NCI-H2029 (cell line): ENCODE results near the gene CTH.
"Not testable (repeated sequence)": the region's sequence is repeated elsewhere in the genome, so short reads cannot be mapped to it uniquely, and the experiment has no call there.

Source experiments
- DNase-seq: peaks from one replicate; lab custom pipeline; 2025; lab: John Stamatoyannopoulos, UW

The CTH gene

GRCh38 chr1:70455291-70455690 is 44.2 kb downstream of the CTH start:
- DNase-seq = no peak

GRCh38 chr1:70458131-70458530 is 47.1 kb downstream of the CTH start:
- DNase-seq = no peak

- DNase-seq = no peak
These were observed 48.6 kb downstream of the CTH start for GRCh38 chr1:70459496-70460225.

GRCh38 chr1:70460740-70461713 is 50.0 kb downstream of the CTH start:
- DNase-seq = peak; percentile 42

- DNase-seq = no peak
These were observed 51.5 kb downstream of the CTH start for GRCh38 chr1:70462611-70463010.

DNA sequence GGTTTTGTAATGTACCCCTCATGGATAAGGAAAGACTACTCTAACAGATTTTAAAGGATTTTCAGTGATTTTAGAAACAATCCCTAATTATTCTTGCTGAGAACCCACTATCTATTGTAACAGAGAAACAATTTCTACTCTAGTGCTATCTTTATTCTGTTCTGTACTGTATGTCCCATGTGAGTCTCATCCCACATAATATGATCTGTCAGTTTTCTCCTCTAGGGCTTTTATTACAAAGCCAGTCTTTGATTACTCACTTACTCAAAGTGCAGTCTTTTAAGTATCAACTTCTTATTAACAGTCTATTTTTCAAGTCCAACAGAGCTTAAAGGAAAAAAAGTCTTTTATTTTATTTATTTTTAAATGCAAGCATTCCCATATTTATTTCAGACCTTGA is 54.8 kb downstream of the CTH start:
- no peak for DNase-seq

DNA sequence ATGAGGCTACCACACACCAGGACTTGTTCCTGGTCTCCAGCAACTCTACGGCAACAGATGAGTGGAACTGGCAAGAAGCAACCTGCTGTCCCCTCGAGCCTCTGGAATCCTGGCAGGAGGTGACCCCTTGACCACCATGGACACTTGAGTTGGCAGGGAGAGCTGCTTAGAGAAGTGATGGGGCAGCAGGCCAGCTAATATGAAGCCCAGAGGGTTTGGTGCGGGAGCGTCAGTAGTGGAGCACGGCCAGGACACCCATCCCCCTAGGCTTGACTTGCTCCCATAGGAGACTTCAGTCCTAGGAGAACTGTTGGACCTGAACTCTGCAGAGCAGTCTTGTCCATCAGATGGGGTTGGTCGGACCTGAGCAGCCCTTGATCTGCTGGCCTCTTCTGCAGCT is 56.5 kb downstream of the CTH start:
- DNase-seq = no peak

DNA sequence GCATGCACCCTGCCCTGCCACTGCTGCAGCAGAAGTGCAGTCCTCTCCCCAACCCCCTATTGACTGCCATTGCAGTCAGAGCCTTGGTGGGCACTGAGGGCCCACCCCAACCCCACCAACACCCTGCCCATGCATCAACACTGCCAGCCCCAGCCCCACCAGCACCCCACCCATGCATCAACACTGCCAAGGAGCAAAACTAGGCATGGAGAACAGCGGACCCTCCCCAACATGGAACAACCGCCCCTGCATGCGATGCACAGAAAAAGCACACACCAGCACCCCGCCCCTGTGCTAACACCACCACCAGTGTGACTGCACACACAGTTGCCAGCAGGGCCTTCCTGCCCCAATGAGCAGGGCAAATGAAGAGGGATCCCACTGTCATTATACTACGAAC is 57.1 kb downstream of the CTH start:
- DNase-seq = no peak

DNA sequence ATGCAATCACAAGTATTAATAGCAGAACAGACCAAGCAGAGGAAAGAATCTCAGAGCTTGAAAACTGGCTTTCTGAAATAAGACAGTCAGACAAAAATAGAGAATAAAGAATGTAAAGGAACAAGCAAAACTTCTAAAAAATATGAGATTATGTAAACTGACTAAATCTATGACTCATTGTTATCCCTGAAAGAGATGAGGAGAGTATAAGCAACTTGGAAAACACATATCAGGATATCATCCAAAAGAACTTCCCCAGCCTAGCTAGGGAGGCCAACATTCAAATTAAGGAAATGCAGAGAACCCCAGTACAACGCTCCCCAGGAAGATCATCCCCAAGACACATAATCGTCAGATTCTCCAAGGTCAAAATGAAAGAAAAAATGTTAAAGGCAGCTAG is 58.1 kb downstream of the CTH start:
- not testable (repeated sequence) for DNase-seq

GRCh38 chr1:70475023-70475422 is 64.0 kb downstream of the CTH start:
- no peak for DNase-seq

GRCh38 chr1:70477090-70477489 is 66.0 kb downstream of the CTH start:
- no peak for DNase-seq

DNA sequence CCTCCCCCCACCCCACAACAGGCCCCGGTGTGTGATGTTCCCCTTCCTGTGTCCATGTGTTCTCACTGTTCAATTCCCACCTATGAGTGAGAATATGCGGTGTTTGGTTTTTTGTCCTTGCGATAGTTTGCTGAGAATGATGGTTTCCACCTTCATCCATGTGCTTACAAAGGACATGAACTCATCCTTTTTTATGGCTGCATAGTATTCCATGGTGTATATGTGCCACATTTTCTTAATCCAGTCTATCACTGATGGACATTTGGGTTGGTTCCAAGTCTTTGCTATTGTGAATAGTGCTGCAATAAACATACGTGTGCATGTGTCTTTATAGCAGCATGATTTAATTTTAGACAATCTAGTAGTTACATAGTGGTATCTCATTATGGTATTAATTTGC is 66.8 kb downstream of the CTH start:
- not testable (repeated sequence) for DNase-seq

DNA sequence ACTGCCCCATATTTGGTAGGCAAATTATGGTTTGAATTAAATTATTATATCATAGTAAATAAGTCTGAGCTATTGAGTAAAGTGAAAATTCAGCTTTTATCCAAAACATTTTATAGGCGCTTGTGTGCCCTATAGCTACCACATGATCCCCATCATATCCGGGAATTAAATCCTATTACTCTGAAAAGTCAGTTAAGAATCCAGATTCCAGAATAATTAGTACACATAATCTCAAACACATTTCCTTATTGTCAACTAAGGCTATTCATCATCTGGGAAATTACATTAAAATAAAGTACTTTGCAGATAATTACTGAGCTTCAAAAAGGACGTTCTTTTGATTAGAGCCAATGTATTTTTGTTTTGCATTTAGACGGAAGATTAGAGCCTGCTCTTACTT is 72.3 kb downstream of the CTH start:
- DNase-seq = no peak

GRCh38 chr1:70485624-70486023 is 74.6 kb downstream of the CTH start:
- DNase-seq = no peak

DNA sequence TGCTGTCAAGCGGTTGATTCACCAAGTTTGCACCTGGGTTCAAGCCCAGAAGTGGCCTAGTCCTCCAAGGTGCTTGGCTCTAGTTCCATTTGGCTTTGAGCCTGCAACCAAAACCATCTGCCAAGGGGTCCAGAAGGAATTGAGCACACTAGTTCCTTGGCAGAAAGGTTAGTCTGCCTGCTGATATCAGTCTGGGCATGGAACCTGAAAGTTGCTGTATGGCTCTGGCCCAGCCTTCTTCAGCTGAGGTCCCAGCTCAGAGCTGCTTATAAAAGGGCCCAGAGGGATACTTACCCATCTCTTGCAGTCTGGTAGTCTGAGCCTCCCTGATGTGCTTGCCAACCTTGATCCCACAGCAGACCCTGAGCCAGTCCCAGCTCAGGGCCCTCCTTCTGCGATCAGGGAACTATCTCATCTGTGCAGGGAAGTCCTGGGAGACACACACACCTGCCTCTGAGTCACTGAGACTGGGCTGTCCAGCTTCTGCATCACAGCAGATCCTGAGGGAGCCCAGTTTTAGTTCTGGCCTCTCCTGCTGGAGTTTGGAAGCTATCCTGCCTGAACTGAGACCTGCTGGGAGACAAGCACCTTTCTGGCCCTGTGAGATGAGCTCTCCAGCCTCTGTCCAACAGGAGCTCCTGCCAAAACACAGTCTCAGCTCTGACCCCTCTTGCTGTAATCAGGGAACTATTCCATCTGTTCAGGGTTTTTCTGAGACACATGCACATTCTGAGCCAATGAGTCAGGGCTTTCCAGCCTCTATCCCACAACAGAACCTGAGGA is 75.8 kb downstream of the CTH start:
- DNase-seq = peak; percentile 2

DNA sequence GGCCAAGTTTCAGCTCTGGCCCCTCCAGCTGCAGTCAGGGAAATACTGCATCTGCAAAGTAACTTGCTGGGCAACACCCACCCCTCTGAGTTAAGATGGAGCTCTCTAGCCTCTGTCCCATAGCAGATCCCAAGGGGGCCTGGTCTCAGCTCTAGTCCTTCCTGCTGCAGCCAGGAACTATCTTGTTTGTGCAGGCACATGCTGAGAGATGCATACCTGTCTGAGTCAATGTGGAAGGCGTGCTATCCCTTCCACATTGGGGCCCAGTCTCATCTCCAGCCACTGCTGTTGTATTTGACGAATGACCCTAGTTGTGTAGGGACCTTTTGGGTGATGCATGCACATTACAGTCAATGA is 76.4 kb downstream of the CTH start:
- no peak for DNase-seq

DNA sequence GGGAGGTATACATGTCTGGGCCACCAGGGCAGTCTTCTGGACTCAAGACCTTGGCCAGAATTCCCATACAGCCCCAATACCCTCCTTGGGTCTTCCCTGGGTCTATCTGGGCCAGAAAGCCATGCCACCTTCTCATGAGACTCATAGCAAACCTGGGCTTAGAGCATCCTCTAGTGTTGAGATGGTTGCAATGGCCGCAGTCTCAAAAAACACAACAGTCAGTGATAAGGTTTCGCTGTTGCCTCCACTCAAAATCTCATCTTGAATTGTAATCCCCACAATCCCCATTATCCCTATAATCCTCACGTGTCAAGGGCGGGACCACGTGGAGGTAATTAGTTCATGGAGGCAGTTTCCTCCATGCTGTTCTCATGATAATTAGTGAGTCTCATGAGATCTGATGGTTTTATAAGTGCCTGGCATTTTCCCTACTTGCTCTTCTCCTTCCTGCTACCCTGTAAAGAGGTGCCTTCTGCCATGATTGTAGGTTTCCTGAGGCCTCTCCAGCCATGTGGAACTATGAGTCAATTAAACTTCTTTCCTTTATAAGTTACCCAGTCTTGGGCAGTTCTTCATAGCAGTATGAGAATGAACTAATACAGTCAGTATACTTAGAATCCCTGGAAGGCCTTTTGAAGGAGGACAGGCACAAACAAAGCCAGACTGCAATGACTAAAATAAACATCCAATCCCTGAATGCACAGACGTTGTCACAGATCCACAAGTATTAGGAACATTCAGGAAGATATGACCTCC is 77.0 kb downstream of the CTH start:
- peak; percentile 34 for DNase-seq
